Activated CD4-positive, alpha-beta T cell treated with anti-CD3 and anti-CD28 coated beads for 36 hours (primary cell): ENCODE results near the gene MTCL3.

Source experiments
- ATAC-seq: fragments of 200-7000 bp; cut with Tn5 transposase; one replicate; pipeline ENCODE4 v1.10.0; 2021; ENCODE audit warnings: mild to moderate bottlenecking, moderate library complexity
- CTCF ChIA-PET: fragments of 350-600 bp; sonication (Branson Sonifier 250); formaldehyde crosslinking; loops from one replicate; lab custom pipeline; 2021; ENCODE audit warnings: antibody characterized with exemption; lab: Charles Lee
- POLR2A ChIA-PET: fragments of 350-600 bp; sonication (Branson Sonifier 250); formaldehyde crosslinking; loops from one replicate; lab custom pipeline; 2021; ENCODE audit warnings: antibody characterized with exemption, inconsistent platforms; lab: Charles Lee
- DNase-seq: peaks from one replicate; pipeline ENCODE4 v3.0.0-alpha.2; 2020
- H3K27ac Mint-ChIP-seq: one replicate; pipeline ENCODE4 v1.8.0; 2021; ENCODE audit warnings: mixed read lengths
- H3K27me3 Mint-ChIP-seq: one replicate; pipeline ENCODE4 v1.8.0; 2021; ENCODE audit warnings: mixed read lengths
- H3K36me3 Mint-ChIP-seq: one replicate; pipeline ENCODE4 v1.8.0; 2021; ENCODE audit warnings: low read depth, mixed read lengths
- H3K4me1 Mint-ChIP-seq: one replicate; pipeline ENCODE4 v1.8.0; 2021; ENCODE audit warnings: mixed read lengths
- H3K4me3 Mint-ChIP-seq: one replicate; pipeline ENCODE4 v1.8.0; 2021; ENCODE audit warnings: mild to moderate bottlenecking, moderate library complexity, mixed read lengths
- H3K9me3 Mint-ChIP-seq: one replicate; pipeline ENCODE4 v1.8.0; 2021; ENCODE audit warnings: low read depth, mixed read lengths
- intact Hi-C, 2 experiments: fragments of 100-400 bp; cut with DNase I in 1 of 2; cut with micrococcal nuclease in 1 of 2; formaldehyde crosslinking; loops; one replicate each; pipeline versions ENCODE4 v1.14.2 to v1.15.1; 2022 to 2024; cut with DNase I, micrococcal nuclease

The MTCL3 gene

GRCh38 chr6:127518710-127519468 lies at the start of gene MTCL3:
MTCL3 (minus strand) TSS chr6:127519335.
- intact Hi-C loops: loop anchor here (5.0 kb wide), 3 partner anchors 97 to 217 kb away; partner anchors contain the start of gene ECHDC1 (in 1 of the 2)

GRCh38 chr6:127567476-127567875 lies 48.3 kb upstream of the MTCL3 start:
- ChIA-PET CTCF (interaction anchor here (1.3 kb wide), 1 partner anchor 51 kb away, joined by 3 read pairs; no protein-coding TSS in a partner anchor), POLR2A (no interaction called here)
- intact Hi-C loops: no loop called here
- ATAC-seq (no peak), DNase-seq (no peak)
- H3K36me3 Mint-ChIP-seq: no peaks in the 10 kb centered on the region
- peaks cover 14% of the 10 kb centered on the region for H3K4me1 Mint-ChIP-seq
- H3K27me3 Mint-ChIP-seq: peaks cover 7% of the 10 kb centered on the region
- H3K4me3 Mint-ChIP-seq: no peak overlapping the region
- no peak overlapping the region for H3K27ac Mint-ChIP-seq
- H3K9me3 Mint-ChIP-seq: no peaks in the 10 kb centered on the region

More at GRCh38 chr6:127518710-127519468, at the start of gene MTCL3:
- peak; percentile 65 for DNase-seq
- H3K27ac Mint-ChIP-seq: peak within 1 kb of the TSS; percentile 38
- peak within 1 kb of the TSS; percentile 72 for H3K4me3 Mint-ChIP-seq
- H3K27me3 Mint-ChIP-seq: peaks cover 52% of the 10 kb centered on the region
- POLR2A ChIA-PET: no interaction called here
- no peak for ATAC-seq
- CTCF ChIA-PET: interaction anchor here (1.2 to 7.5 kb wide), 8 partner anchors 9 to 253 kb away, joined by 3 to 82 read pairs (median 6); no protein-coding TSS in a partner anchor
- peaks cover 40% of the 10 kb centered on the region for H3K4me1 Mint-ChIP-seq
- H3K36me3 Mint-ChIP-seq: no peaks in the 10 kb centered on the region
- H3K9me3 Mint-ChIP-seq: no peaks in the 10 kb centered on the region

GRCh38 chr6:127566651-127567050 lies 47.5 kb upstream of the MTCL3 start:
- intact Hi-C loops: no loop called here
- Mint-ChIP-seq H3K27ac (no peak overlapping the region), H3K4me1 (peaks cover 13% of the 10 kb centered on the region), H3K36me3 (no peaks in the 10 kb centered on the region), H3K4me3 (no peak overlapping the region), H3K9me3 (no peaks in the 10 kb centered on the region), H3K27me3 (peaks cover 9% of the 10 kb centered on the region)
- ChIA-PET POLR2A (no interaction called here), CTCF (interaction anchor here (1.3 kb wide), 2 partner anchors 20 to 50 kb away, joined by 3 read pairs; no protein-coding TSS in a partner anchor)
- DNase-seq: no peak
- ATAC-seq: no peak

GRCh38 chr6:127566119-127566518 lies 47.0 kb upstream of the MTCL3 start:
- ChIA-PET POLR2A (no interaction called here), CTCF (interaction anchor here (1.3 kb wide), 2 partner anchors 19 to 50 kb away, joined by 3 read pairs; no protein-coding TSS in a partner anchor)
- no peak overlapping the region for H3K4me3 Mint-ChIP-seq
- H3K4me1 Mint-ChIP-seq: peaks cover 8% of the 10 kb centered on the region
- no peaks in the 10 kb centered on the region for H3K9me3 Mint-ChIP-seq
- DNase-seq (no peak), ATAC-seq (no peak)
- intact Hi-C loops: no loop called here
- no peaks in the 10 kb centered on the region for H3K36me3 Mint-ChIP-seq
- peaks cover 10% of the 10 kb centered on the region for H3K27me3 Mint-ChIP-seq
- no peak overlapping the region for H3K27ac Mint-ChIP-seq

- H3K27me3 Mint-ChIP-seq: peaks cover 12% of the 10 kb centered on the region
- CTCF ChIA-PET: interaction anchor here (0.7 kb wide), 1 partner anchor 760 kb away, joined by 3 read pairs; no protein-coding TSS in a partner anchor
- H3K36me3 Mint-ChIP-seq: no peaks in the 10 kb centered on the region
Observed at GRCh38 chr6:127564761-127565160, 45.6 kb upstream of the MTCL3 start.

GRCh38 chr6:127561660-127562059 lies 42.5 kb upstream of the MTCL3 start:
- ATAC-seq (no peak), DNase-seq (no peak)
- Mint-ChIP-seq H3K4me3 (no peak overlapping the region), H3K27ac (no peak overlapping the region), H3K9me3 (no peaks in the 10 kb centered on the region), H3K36me3 (no peaks in the 10 kb centered on the region), H3K27me3 (peaks cover 14% of the 10 kb centered on the region), H3K4me1 (no peaks in the 10 kb centered on the region)
- POLR2A ChIA-PET: no interaction called here
- CTCF ChIA-PET: no interaction called here
- intact Hi-C loops: no loop called here

More at GRCh38 chr6:127564761-127565160, 45.6 kb upstream of the MTCL3 start:
- no peak for DNase-seq
- Mint-ChIP-seq H3K4me1 (no peaks in the 10 kb centered on the region), H3K4me3 (no peak overlapping the region), H3K9me3 (no peaks in the 10 kb centered on the region), H3K27ac (no peak overlapping the region)
- intact Hi-C loops: no loop called here
- ATAC-seq: no peak
- POLR2A ChIA-PET: no interaction called here

- H3K4me1 Mint-ChIP-seq: no peaks in the 10 kb centered on the region
- ChIA-PET CTCF (interaction anchor here (0.7 kb wide), 1 partner anchor 134 kb away, joined by 4 read pairs; no protein-coding TSS in a partner anchor), POLR2A (no interaction called here)
- H3K36me3 Mint-ChIP-seq: no peaks in the 10 kb centered on the region
- no peak overlapping the region for H3K27ac Mint-ChIP-seq
- ATAC-seq: peak; percentile 42
- peaks cover 26% of the 10 kb centered on the region for H3K27me3 Mint-ChIP-seq
- no peaks in the 10 kb centered on the region for H3K9me3 Mint-ChIP-seq
- H3K4me3 Mint-ChIP-seq: no peak overlapping the region
- peak; percentile 36 for DNase-seq
- intact Hi-C loops: loop anchor here (1.0 to 5.0 kb wide), 3 partner anchors 88 to 1818 kb away; no protein-coding TSS in a partner anchor
Observed at GRCh38 chr6:127554435-127555006, 35.4 kb upstream of the MTCL3 start.

- Mint-ChIP-seq H3K27me3 (peaks cover 21% of the 10 kb centered on the region), H3K27ac (no peak overlapping the region), H3K36me3 (no peaks in the 10 kb centered on the region), H3K4me1 (no peaks in the 10 kb centered on the region), H3K9me3 (no peaks in the 10 kb centered on the region), H3K4me3 (no peak overlapping the region)
- ChIA-PET POLR2A (no interaction called here), CTCF (interaction anchor here (0.6 kb wide), 1 partner anchor 203 kb away, joined by 3 read pairs; no protein-coding TSS in a partner anchor)
- intact Hi-C loops: loop anchor here in 1 of 2 experiments (5.0 kb wide), 2 partner anchors 1182 to 1822 kb away; no protein-coding TSS in a partner anchor
- ATAC-seq (no peak), DNase-seq (no peak)
Observed at GRCh38 chr6:127550403-127550802, 31.3 kb upstream of the MTCL3 start.

GRCh38 chr6:127547904-127548649 lies 28.9 kb upstream of the MTCL3 start:
- Mint-ChIP-seq H3K27me3 (peaks cover 21% of the 10 kb centered on the region), H3K27ac (no peak overlapping the region), H3K4me1 (no peaks in the 10 kb centered on the region), H3K36me3 (no peaks in the 10 kb centered on the region), H3K4me3 (no peak overlapping the region), H3K9me3 (no peaks in the 10 kb centered on the region)
- POLR2A ChIA-PET: no interaction called here
- ATAC-seq (no peak), DNase-seq (no peak)
- CTCF ChIA-PET: interaction anchor here (0.5 to 2.4 kb wide), 5 partner anchors 9 to 780 kb away, joined by 3 to 18 read pairs (median 4); no protein-coding TSS in a partner anchor
- intact Hi-C loops: loop anchor here in 1 of 2 experiments (5.0 kb wide), 1 partner anchor 361 kb away; no protein-coding TSS in a partner anchor

GRCh38 chr6:127547215-127547614 lies 28.1 kb upstream of the MTCL3 start:
- peak; percentile 49 for ATAC-seq
- H3K27me3 Mint-ChIP-seq: peaks cover 19% of the 10 kb centered on the region
- no peaks in the 10 kb centered on the region for H3K4me1 Mint-ChIP-seq
- H3K4me3 Mint-ChIP-seq: no peak overlapping the region
- no peaks in the 10 kb centered on the region for H3K36me3 Mint-ChIP-seq
- intact Hi-C loops: loop anchor here in 1 of 2 experiments (5.0 kb wide), 1 partner anchor 360 kb away; no protein-coding TSS in a partner anchor
- peak; percentile 54 for DNase-seq
- CTCF ChIA-PET: interaction anchor here (0.7 to 2.4 kb wide), 4 partner anchors 8 to 781 kb away, joined by 3 to 18 read pairs (median 4); no protein-coding TSS in a partner anchor
- POLR2A ChIA-PET: no interaction called here
- H3K9me3 Mint-ChIP-seq: no peaks in the 10 kb centered on the region
- no peak overlapping the region for H3K27ac Mint-ChIP-seq
